Measurements from ENCODE around the gene B4GALT5.

GRCh38 chr20:49711667-49711987, 2.1 kb downstream of the B4GALT5 start:
- TF ChIP-seq CTCF (IDR thresholded peaks at IDR 0.05): no peak
- TF ChIP-seq POLR2A (IDR thresholded peaks at IDR 0.05): no peak

All from lower leg skin (tissue), 3 donors.